H7 (cell line): ENCODE data around the gene PWWP2A. TPM values are rescaled to one million over a fixed set of nuclear protein-coding genes. Genes with fewer than 3 reads are reported as not detected.
"Not testable (repeated sequence)": the region's sequence is repeated elsewhere in the genome, so short reads cannot be mapped to it uniquely, and the experiment has no call there.

Experiments used
- DNase-seq: peaks from one replicate; pipeline ENCODE4 v3.0.0; 2012
- H3K27me3 ChIP-seq: 2 replicates; pipeline ENCODE4 v1.6.0; 2011; ENCODE audit warnings: mild to moderate bottlenecking, low read length; ENCODE audit not compliant: control insufficient read depth, insufficient read depth
- H3K36me3 ChIP-seq: replicated peaks from 2 replicates; pipeline ENCODE4 v1.5.1; 2011; ENCODE audit warnings: low read length; ENCODE audit not compliant: control insufficient read depth, insufficient read depth
- H3K4me3 ChIP-seq: 2 replicates; pipeline ENCODE4 v1.5.1; 2011; ENCODE audit warnings: low read depth, mild to moderate bottlenecking, control low read depth, low read length, moderate library complexity; ENCODE audit not compliant: insufficient read depth
- total RNA-seq: library from RNA; depleted of rRNA; stranded (reverse); fragments of >200 nt; shearing (Covaris generic); gene quantifications from 2 replicates; pipeline ENCODE4 v1.2.3, GENCODE V29; 2014; rRNA removed

Gene PWWP2A, protein sequence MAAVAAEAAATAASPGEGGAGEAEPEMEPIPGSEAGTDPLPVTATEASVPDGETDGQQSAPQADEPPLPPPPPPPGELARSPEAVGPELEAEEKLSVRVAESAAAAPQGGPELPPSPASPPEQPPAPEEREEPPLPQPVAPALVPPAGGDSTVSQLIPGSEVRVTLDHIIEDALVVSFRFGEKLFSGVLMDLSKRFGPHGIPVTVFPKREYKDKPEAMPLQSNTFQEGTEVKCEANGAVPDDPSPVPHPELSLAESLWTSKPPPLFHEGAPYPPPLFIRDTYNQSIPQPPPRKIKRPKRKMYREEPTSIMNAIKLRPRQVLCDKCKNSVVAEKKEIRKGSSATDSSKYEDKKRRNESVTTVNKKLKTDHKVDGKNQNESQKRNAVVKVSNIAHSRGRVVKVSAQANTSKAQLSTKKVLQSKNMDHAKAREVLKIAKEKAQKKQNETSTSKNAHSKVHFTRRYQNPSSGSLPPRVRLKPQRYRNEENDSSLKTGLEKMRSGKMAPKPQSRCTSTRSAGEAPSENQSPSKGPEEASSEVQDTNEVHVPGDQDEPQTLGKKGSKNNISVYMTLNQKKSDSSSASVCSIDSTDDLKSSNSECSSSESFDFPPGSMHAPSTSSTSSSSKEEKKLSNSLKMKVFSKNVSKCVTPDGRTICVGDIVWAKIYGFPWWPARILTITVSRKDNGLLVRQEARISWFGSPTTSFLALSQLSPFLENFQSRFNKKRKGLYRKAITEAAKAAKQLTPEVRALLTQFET
- 33.7 and 41.2 TPM in 2 replicates for total RNA-seq

GRCh38 chr5:160119142-160119904 lies at the start of gene PWWP2A:
PWWP2A (minus strand) TSS chr5:160119450; CDS start chr5:160119388, 62 bp downstream.
- DNase-seq: peak; percentile 97
- Histone ChIP-seq H3K4me3 (peak within 1 kb of the TSS; percentile 96), H3K36me3 (peaks cover 10% of the 10 kb centered on the region), H3K27me3 (no peaks in the 10 kb centered on the region)

- Histone ChIP-seq H3K4me3 (no peak overlapping the region), H3K36me3 (no peaks in the 10 kb centered on the region), H3K27me3 (no peaks in the 10 kb centered on the region)
- DNase-seq: no peak
Observed at GRCh38 chr5:160167624-160168165, 48.4 kb upstream of the PWWP2A start.

DNA sequence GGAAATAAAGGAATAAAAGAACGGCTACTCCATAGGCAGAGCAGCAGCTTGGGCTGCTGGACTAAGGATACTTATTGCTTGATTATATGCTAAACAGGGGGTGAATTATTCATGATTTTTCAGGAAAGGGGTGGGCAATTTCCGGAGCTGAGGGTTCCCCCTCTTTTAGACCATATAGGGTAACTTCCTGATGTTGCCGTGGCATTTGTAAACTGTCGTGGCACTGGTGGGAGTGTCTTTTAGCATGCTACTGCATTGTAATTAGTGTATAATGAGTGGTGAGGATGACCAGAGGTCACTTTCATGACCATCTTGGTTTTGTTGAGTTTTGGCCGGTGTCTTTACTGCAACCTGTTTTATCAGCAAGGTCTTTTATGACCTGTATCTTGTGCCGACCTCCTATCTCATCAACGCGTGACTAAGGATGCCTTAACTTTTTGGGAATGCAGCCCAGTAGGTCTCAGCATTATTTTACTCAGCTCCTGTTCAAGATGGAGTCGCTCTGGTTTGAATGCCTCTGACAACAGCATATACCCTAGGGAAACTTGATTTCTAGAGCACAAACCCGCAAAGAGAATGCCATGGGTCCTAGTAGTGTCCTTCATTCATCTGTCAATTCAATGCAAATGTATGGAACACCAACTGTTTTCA lies 47.8 kb upstream of the PWWP2A start:
- no peaks in the 10 kb centered on the region for H3K36me3 ChIP-seq
- no peaks in the 10 kb centered on the region for H3K27me3 ChIP-seq
- no peak for DNase-seq
- H3K4me3 ChIP-seq: no peak overlapping the region

GRCh38 chr5:160166069-160166972 lies 47.1 kb upstream of the PWWP2A start:
- peak; percentile 56 for DNase-seq
- H3K4me3 ChIP-seq: no peak overlapping the region
- no peaks in the 10 kb centered on the region for H3K36me3 ChIP-seq
- H3K27me3 ChIP-seq: no peaks in the 10 kb centered on the region

GRCh38 chr5:160165137-160166068 lies 46.2 kb upstream of the PWWP2A start:
- Histone ChIP-seq H3K4me3 (no peak overlapping the region), H3K36me3 (no peaks in the 10 kb centered on the region), H3K27me3 (no peaks in the 10 kb centered on the region)
- peak; percentile 79 for DNase-seq

DNA sequence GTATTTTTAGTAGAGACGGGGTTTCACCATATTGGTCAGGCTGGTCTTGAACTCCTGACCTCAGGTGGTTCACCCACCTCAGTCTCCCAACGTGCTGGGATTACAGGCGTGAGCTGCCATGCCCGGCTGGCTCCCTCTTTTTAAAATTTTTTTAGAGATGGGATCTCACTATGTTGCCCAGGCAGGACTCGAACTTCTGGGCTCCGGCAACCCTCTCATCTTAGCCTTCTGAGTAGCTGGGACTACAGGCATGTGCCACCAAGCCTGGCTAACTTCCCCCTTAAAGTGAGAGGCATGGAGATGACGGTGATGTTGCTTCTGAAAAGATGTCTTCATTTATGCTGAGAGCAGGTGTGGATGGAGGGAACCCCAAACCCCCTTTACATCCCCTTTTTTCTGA lies 43.7 kb upstream of the PWWP2A start:
- Histone ChIP-seq H3K4me3 (no peak overlapping the region), H3K27me3 (no peaks in the 10 kb centered on the region), H3K36me3 (no peaks in the 10 kb centered on the region)
- no peak for DNase-seq

DNA sequence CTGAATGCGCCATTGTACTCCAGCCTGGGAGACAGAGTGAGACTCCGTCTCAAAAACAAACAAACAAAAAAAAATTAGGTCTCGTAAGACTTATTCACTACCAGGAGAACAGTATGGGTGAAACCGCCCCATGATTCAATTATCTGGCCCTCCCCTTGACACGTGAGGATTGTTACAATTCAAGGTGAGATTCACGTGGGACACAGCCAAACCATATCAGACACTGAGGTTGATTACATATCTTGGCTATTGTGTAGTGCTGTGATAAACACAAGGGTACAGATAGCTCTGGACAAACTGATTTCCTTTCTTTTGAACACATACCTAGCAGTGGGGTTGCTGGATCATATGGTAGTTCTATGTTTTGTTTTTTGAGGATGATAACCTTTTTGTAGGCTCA lies 42.4 kb upstream of the PWWP2A start:
- DNase-seq: no peak
- no peaks in the 10 kb centered on the region for H3K36me3 ChIP-seq
- no peak overlapping the region for H3K4me3 ChIP-seq
- H3K27me3 ChIP-seq: no peaks in the 10 kb centered on the region

GRCh38 chr5:160160875-160161274 lies 41.6 kb upstream of the PWWP2A start:
- not testable (repeated sequence) for H3K4me3 ChIP-seq, H3K36me3 ChIP-seq, DNase-seq, H3K27me3 ChIP-seq

- Histone ChIP-seq H3K36me3 (no peaks in the 10 kb centered on the region), H3K27me3 (no peaks in the 10 kb centered on the region), H3K4me3 (no peak overlapping the region)
- DNase-seq: peak; percentile 59
Observed at GRCh38 chr5:160159991-160160792, 40.9 kb upstream of the PWWP2A start.

DNA sequence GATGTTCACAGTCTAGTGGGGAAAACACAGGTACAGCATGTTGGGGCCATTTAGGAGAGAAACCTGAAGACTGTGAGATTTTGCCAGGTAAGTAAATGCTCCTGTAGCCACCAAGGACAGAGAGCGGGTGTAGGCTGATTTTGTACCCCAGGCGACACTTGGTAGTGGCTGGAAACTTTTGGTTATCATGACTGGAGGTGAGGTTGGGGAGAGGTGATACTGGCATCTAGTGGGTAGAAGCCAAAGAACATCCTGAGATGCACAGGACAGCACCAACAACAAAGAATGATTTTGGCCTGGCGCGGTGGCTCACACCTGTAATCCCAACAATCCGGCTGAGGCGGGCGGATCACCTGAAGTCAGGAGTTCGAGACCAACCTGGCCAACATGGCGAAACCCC lies 38.8 kb upstream of the PWWP2A start:
- no peaks in the 10 kb centered on the region for H3K36me3 ChIP-seq
- no peak overlapping the region for H3K4me3 ChIP-seq
- no peaks in the 10 kb centered on the region for H3K27me3 ChIP-seq
- no peak for DNase-seq

DNA sequence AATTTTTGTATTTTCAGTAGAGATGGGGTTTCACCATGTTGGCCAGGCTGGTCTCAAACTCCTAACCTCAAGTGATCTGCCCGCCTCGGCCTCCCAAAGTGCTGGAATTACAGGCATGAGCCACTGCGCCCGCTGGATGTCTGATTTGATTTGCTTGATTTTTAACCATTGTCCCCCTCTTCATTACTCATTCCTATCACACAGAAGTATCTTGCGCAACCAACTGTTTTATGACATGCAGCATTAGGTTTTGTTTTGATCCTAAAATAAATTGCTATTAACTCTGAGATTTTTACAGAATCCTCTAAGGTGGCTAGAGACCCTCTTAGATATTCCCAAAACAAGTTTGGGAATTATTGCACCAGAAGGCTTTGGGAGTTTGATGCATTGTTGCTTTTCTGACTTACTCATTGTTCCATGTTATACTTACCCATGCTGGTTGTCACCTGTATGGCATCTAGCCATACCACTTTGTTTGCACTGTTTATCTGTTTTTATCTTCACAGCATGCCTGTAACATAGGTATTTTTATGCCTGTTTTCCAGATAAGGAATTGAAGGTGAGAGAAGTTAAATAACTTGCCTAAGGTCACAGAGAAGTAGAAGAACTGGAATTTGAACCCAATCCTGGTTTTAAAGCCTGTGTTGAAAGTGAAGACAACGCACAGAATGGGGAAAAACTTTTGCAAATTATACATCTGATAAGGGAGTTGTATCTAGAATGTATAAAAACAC lies 35.9 kb upstream of the PWWP2A start:
- H3K36me3 ChIP-seq: no peaks in the 10 kb centered on the region
- no peaks in the 10 kb centered on the region for H3K27me3 ChIP-seq
- H3K4me3 ChIP-seq: no peak overlapping the region
- no peak for DNase-seq
